WTC11 (cell line): ENCODE results near the gene MAP4K3. TPM values are rescaled to one million over a fixed set of nuclear protein-coding genes. Genes with fewer than 3 reads are reported as not detected.

Source experiments
- ATAC-seq: fragments of 200-7000 bp; cut with Tn5 transposase; 2 replicates; pipeline ENCODE4 v1.10.0; 2021; ENCODE audit warnings: mild to moderate bottlenecking, moderate library complexity
- CTCF ChIA-PET: fragments of 300-600 bp; sonication (Branson Sonifier 250); formaldehyde crosslinking; loops from one replicate; lab custom pipeline; 2021; ENCODE audit warnings: antibody characterized with exemption; lab: Charles Lee
- POLR2A ChIA-PET: fragments of 350-600 bp; sonication (Branson Sonifier 250); formaldehyde crosslinking; loops from one replicate; lab custom pipeline; 2021; ENCODE audit warnings: antibody characterized with exemption; lab: Charles Lee
- DNase-seq: peaks from one replicate; pipeline ENCODE4 v3.0.0; 2021; ENCODE audit warnings: low spot score
- H3K27ac Mint-ChIP-seq: 2 replicates; pipeline ENCODE4 v1.8.0; 2021; ENCODE audit warnings: mixed read lengths
- H3K27me3 Mint-ChIP-seq: 2 replicates; pipeline ENCODE4 v1.8.0; 2021; ENCODE audit warnings: low read depth, mild to moderate bottlenecking, moderate library complexity, mixed read lengths
- H3K36me3 Mint-ChIP-seq: 2 replicates; pipeline ENCODE4 v1.8.0; 2021; ENCODE audit warnings: mixed read lengths
- H3K4me1 Mint-ChIP-seq: 2 replicates; pipeline ENCODE4 v1.8.0; 2022; ENCODE audit warnings: mixed read lengths
- H3K4me3 Mint-ChIP-seq: 2 replicates; pipeline ENCODE4 v1.8.0; 2021; ENCODE audit warnings: mild to moderate bottlenecking, moderate library complexity, mixed read lengths
- H3K9me3 Mint-ChIP-seq: 2 replicates; pipeline ENCODE4 v1.8.0; 2021; ENCODE audit warnings: mixed read lengths
- EMX1 ChIP-seq: fragments of 250-450 bp; sonication (Bioruptor Pico); IDR thresholded peaks from 2 replicates; pipeline ENCODE4 v1.8.0; 2021; ENCODE audit warnings: mild to moderate bottlenecking
- FOXJ3 ChIP-seq: sonication (generic); formaldehyde crosslinking; IDR thresholded peaks from 2 replicates; pipeline ENCODE4 v1.9.0; 2021; ENCODE audit warnings: missing genetic modification reagents, mild to moderate bottlenecking, borderline replicate concordance
- JUN ChIP-seq: sonication (generic); formaldehyde crosslinking; IDR thresholded peaks from 2 replicates; pipeline ENCODE4 v1.8.0; 2023; ENCODE audit warnings: mild to moderate bottlenecking, missing genetic modification reagents
- ZNF121 ChIP-seq: sonication (generic); formaldehyde crosslinking; IDR thresholded peaks from 2 replicates; pipeline ENCODE4 v1.8.0; 2023; ENCODE audit warnings: missing genetic modification reagents
- ZNF219 ChIP-seq: sonication (generic); formaldehyde crosslinking; IDR thresholded peaks from 2 replicates; pipeline ENCODE4 v1.8.0; 2023; ENCODE audit warnings: missing genetic modification reagents, mild to moderate bottlenecking, borderline replicate concordance
- total RNA-seq: library from RNA; stranded (reverse); gene quantifications from 3 replicates; pipeline ENCODE4 v1.2.3, GENCODE V29; 2021
- TF ChIP-seq, protein P1 (sequence below): sonication (generic); formaldehyde crosslinking; IDR thresholded peaks from 2 replicates; pipeline ENCODE4 v1.8.0; 2022; ENCODE audit warnings: mild to moderate bottlenecking, missing genetic modification reagents
- TF ChIP-seq, protein P2 (sequence below): fragments of 250-450 bp; sonication (Bioruptor Pico); IDR thresholded peaks from 2 replicates; pipeline ENCODE4 v1.9.0; 2021; ENCODE audit warnings: mild to moderate bottlenecking, borderline replicate concordance
- TF ChIP-seq, protein P3 (sequence below): sonication (generic); formaldehyde crosslinking; IDR thresholded peaks from 2 replicates; pipeline ENCODE4 v1.8.1; 2023; ENCODE audit warnings: mild to moderate bottlenecking, missing genetic modification reagents, moderate library complexity
- TF ChIP-seq, protein P4 (sequence below): fragments of 250-450 bp; sonication (Bioruptor Pico); IDR thresholded peaks from 2 replicates; pipeline ENCODE4 v2.1.2; 2022; ENCODE audit warnings: mild to moderate bottlenecking, moderate library complexity
- TF ChIP-seq, protein P5 (sequence below): fragments of 250-450 bp; sonication (Bioruptor Pico); IDR thresholded peaks from 2 replicates; pipeline ENCODE4 v1.8.0; 2021; ENCODE audit warnings: mild to moderate bottlenecking
- TF ChIP-seq, protein P6 (sequence below): sonication (generic); formaldehyde crosslinking; IDR thresholded peaks from 2 replicates; pipeline ENCODE4 v1.8.1; 2023; ENCODE audit warnings: mild to moderate bottlenecking, moderate library complexity, missing genetic modification reagents
- TF ChIP-seq, protein P7 (sequence below): sonication (generic); formaldehyde crosslinking; IDR thresholded peaks from 2 replicates; pipeline ENCODE4 v1.8.0; 2022; ENCODE audit warnings: mild to moderate bottlenecking, missing genetic modification reagents
- TF ChIP-seq, protein P8 (sequence below): sonication (generic); formaldehyde crosslinking; IDR thresholded peaks from 2 replicates; pipeline ENCODE4 v1.8.0; 2022; ENCODE audit warnings: mild to moderate bottlenecking, missing genetic modification reagents
- TF ChIP-seq, protein P9 (sequence below): sonication (generic); formaldehyde crosslinking; IDR thresholded peaks from 2 replicates; pipeline ENCODE4 v1.8.1; 2023; ENCODE audit warnings: mild to moderate bottlenecking, missing genetic modification reagents

The MAP4K3 gene
- total RNA-seq, 1 experiment from 2014 or later = 73.2 TPM

DNA sequence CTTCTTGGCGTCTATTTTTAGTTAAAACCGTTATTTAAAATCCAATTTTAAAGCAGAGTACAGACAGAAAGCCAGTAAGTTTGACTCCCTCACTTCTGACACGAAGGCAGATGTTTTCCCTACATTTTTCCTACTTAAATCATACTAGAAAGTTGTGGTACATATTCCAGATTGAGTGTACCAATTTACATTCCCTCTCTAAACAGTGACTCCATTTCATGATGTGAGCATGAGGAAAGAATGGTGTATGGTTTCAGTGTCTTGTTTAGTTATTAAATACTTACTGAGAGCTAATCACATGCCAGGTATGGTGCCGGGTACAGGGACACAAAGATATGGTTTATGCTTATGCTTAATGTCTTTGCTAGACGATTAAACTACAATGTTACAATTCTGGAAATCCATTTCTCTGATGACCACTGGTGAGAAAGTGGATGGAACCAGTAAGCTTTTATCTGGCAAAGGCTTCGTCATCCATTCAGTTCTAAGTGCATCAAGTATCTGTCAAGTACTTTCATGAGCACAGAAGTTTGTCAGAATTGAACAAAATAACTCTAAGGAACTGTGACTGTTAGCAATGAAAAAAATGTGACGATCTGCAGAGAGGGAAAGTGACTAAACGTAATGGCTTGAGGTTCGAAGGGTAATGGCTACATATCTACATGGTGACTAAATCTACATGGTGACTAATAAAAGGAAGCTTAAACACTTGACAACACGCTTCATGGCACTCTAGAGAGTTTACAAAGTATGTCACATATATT is 25.7 kb downstream of the MAP4K3 start (continued):
- TF ChIP-seq, protein P1, sequence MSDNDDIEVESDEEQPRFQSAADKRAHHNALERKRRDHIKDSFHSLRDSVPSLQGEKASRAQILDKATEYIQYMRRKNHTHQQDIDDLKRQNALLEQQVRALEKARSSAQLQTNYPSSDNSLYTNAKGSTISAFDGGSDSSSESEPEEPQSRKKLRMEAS (CRISPR knock-in tag) = no peak
- TF ChIP-seq, protein P2, sequence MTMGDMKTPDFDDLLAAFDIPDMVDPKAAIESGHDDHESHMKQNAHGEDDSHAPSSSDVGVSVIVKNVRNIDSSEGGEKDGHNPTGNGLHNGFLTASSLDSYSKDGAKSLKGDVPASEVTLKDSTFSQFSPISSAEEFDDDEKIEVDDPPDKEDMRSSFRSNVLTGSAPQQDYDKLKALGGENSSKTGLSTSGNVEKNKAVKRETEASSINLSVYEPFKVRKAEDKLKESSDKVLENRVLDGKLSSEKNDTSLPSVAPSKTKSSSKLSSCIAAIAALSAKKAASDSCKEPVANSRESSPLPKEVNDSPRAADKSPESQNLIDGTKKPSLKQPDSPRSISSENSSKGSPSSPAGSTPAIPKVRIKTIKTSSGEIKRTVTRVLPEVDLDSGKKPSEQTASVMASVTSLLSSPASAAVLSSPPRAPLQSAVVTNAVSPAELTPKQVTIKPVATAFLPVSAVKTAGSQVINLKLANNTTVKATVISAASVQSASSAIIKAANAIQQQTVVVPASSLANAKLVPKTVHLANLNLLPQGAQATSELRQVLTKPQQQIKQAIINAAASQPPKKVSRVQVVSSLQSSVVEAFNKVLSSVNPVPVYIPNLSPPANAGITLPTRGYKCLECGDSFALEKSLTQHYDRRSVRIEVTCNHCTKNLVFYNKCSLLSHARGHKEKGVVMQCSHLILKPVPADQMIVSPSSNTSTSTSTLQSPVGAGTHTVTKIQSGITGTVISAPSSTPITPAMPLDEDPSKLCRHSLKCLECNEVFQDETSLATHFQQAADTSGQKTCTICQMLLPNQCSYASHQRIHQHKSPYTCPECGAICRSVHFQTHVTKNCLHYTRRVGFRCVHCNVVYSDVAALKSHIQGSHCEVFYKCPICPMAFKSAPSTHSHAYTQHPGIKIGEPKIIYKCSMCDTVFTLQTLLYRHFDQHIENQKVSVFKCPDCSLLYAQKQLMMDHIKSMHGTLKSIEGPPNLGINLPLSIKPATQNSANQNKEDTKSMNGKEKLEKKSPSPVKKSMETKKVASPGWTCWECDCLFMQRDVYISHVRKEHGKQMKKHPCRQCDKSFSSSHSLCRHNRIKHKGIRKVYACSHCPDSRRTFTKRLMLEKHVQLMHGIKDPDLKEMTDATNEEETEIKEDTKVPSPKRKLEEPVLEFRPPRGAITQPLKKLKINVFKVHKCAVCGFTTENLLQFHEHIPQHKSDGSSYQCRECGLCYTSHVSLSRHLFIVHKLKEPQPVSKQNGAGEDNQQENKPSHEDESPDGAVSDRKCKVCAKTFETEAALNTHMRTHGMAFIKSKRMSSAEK (CRISPR knock-in tag) = no peak
- TF ChIP-seq, protein P3, sequence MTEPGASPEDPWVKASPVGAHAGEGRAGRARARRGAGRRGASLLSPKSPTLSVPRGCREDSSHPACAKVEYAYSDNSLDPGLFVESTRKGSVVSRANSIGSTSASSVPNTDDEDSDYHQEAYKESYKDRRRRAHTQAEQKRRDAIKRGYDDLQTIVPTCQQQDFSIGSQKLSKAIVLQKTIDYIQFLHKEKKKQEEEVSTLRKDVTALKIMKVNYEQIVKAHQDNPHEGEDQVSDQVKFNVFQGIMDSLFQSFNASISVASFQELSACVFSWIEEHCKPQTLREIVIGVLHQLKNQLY (CRISPR knock-in tag) = no peak
- TF ChIP-seq, protein P4, sequence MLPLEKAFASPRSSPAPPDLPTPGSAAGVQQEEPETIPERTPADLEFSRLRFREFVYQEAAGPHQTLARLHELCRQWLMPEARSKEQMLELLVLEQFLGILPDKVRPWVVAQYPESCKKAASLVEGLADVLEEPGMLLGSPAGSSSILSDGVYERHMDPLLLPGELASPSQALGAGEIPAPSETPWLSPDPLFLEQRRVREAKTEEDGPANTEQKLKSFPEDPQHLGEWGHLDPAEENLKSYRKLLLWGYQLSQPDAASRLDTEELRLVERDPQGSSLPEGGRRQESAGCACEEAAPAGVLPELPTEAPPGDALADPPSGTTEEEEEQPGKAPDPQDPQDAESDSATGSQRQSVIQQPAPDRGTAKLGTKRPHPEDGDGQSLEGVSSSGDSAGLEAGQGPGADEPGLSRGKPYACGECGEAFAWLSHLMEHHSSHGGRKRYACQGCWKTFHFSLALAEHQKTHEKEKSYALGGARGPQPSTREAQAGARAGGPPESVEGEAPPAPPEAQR (CRISPR knock-in tag) = no peak
- TF ChIP-seq, protein P5, sequence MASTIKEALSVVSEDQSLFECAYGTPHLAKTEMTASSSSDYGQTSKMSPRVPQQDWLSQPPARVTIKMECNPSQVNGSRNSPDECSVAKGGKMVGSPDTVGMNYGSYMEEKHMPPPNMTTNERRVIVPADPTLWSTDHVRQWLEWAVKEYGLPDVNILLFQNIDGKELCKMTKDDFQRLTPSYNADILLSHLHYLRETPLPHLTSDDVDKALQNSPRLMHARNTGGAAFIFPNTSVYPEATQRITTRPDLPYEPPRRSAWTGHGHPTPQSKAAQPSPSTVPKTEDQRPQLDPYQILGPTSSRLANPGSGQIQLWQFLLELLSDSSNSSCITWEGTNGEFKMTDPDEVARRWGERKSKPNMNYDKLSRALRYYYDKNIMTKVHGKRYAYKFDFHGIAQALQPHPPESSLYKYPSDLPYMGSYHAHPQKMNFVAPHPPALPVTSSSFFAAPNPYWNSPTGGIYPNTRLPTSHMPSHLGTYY (CRISPR knock-in tag) = no peak
- TF ChIP-seq EMX1 (CRISPR knock-in tag) = no peak
- no peak for TF ChIP-seq ZNF219 (CRISPR knock-in tag)
- TF ChIP-seq, protein P6, sequence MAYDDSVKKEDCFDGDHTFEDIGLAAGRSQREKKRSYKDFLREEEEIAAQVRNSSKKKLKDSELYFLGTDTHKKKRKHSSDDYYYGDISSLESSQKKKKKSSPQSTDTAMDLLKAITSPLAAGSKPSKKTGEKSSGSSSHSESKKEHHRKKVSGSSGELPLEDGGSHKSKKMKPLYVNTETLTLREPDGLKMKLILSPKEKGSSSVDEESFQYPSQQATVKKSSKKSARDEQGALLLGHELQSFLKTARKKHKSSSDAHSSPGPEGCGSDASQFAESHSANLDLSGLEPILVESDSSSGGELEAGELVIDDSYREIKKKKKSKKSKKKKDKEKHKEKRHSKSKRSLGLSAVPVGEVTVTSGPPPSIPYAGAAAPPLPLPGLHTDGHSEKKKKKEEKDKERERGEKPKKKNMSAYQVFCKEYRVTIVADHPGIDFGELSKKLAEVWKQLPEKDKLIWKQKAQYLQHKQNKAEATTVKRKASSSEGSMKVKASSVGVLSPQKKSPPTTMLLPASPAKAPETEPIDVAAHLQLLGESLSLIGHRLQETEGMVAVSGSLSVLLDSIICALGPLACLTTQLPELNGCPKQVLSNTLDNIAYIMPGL (CRISPR knock-in tag) = no peak
- no peak for TF ChIP-seq FOXJ3 (CRISPR knock-in tag)
- TF ChIP-seq ZNF121 (CRISPR knock-in tag) = no peak

DNA sequence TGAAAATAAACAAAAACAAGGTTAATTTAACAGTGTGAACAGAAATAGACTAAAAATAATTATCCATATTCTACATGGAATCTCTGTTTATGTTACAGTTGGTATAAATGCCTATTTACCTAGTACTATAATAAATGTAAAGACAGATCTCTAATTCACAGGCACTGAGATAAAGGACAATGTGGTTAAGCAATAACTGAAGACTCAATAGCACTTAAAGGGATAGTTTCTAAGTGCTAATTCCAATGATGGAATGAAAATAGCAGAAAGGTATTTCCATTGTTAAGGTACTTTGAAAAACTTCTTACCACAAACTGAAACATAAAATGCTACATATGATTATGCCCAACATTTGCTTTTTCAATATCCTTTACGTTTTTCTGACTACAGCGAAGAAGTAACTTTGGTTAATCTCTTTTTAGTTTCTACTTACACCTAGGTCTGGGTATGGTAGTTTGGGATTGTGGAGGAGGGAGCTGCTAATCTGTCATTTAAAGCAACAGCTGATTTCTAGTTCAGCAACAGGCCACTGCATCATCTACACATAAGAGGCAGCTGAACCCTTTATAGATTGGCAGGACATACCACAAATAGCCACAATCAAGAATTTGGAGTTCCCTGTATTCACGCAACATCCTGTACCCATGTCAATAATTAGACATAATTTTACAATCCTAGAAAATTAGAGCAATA is 27.2 kb downstream of the MAP4K3 start:
- no peak for ATAC-seq
- POLR2A ChIA-PET = interaction anchor here (0.6 kb wide), 1 partner anchor 73 kb away, joined by 5 read pairs; no protein-coding TSS in a partner anchor
- H3K4me1 Mint-ChIP-seq = peaks cover 94% of the 10 kb centered on the region
- no peak for DNase-seq
- H3K9me3 Mint-ChIP-seq = no peaks in the 10 kb centered on the region
- H3K4me3 Mint-ChIP-seq = no peak overlapping the region
- CTCF ChIA-PET = no interaction called here
- H3K27ac Mint-ChIP-seq = peak overlapping the region; percentile 69; the same call in 1 of the 2 replicates
- no peaks in the 10 kb centered on the region for H3K36me3 Mint-ChIP-seq
- no peaks in the 10 kb centered on the region for H3K27me3 Mint-ChIP-seq
- TF ChIP-seq, protein P7, sequence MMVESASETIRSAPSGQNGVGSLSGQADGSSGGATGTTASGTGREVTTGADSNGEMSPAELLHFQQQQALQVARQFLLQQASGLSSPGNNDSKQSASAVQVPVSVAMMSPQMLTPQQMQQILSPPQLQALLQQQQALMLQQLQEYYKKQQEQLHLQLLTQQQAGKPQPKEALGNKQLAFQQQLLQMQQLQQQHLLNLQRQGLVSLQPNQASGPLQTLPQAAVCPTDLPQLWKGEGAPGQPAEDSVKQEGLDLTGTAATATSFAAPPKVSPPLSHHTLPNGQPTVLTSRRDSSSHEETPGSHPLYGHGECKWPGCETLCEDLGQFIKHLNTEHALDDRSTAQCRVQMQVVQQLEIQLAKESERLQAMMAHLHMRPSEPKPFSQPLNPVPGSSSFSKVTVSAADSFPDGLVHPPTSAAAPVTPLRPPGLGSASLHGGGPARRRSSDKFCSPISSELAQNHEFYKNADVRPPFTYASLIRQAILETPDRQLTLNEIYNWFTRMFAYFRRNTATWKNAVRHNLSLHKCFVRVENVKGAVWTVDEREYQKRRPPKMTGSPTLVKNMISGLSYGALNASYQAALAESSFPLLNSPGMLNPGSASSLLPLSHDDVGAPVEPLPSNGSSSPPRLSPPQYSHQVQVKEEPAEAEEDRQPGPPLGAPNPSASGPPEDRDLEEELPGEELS (CRISPR knock-in tag) = no peak
- TF ChIP-seq, protein P8, sequence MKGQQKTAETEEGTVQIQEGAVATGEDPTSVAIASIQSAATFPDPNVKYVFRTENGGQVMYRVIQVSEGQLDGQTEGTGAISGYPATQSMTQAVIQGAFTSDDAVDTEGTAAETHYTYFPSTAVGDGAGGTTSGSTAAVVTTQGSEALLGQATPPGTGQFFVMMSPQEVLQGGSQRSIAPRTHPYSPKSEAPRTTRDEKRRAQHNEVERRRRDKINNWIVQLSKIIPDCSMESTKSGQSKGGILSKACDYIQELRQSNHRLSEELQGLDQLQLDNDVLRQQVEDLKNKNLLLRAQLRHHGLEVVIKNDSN (CRISPR knock-in tag) = no peak
- TF ChIP-seq, protein P9, sequence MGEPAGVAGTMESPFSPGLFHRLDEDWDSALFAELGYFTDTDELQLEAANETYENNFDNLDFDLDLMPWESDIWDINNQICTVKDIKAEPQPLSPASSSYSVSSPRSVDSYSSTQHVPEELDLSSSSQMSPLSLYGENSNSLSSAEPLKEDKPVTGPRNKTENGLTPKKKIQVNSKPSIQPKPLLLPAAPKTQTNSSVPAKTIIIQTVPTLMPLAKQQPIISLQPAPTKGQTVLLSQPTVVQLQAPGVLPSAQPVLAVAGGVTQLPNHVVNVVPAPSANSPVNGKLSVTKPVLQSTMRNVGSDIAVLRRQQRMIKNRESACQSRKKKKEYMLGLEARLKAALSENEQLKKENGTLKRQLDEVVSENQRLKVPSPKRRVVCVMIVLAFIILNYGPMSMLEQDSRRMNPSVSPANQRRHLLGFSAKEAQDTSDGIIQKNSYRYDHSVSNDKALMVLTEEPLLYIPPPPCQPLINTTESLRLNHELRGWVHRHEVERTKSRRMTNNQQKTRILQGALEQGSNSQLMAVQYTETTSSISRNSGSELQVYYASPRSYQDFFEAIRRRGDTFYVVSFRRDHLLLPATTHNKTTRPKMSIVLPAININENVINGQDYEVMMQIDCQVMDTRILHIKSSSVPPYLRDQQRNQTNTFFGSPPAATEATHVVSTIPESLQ (CRISPR knock-in tag) = no peak
- TF ChIP-seq JUN (CRISPR knock-in tag) = no peak
